H9 (cell line): ENCODE results near the gene LMLN. TPM values are rescaled to one million over a fixed set of nuclear protein-coding genes. Genes with fewer than 3 reads are reported as not detected.

Source experiments
- DNase-seq: peaks from one replicate; pipeline ENCODE4 v3.0.0-alpha.2; 2017
- H2AFZ ChIP-seq: one replicate; pipeline ENCODE4 v1.6.1; 2013; ENCODE audit warnings: mild to moderate bottlenecking, low read length, control low read depth, moderate library complexity
- H2AK5ac ChIP-seq: 2 replicates; pipeline ENCODE4 v1.6.1; 2013; ENCODE audit warnings: low read length, control low read depth, mixed read lengths; ENCODE audit not compliant: insufficient read length
- H2BK120ac ChIP-seq: one replicate; pipeline ENCODE4 v1.6.1; 2013; ENCODE audit warnings: low read depth, mild to moderate bottlenecking, low read length, control low read depth, inconsistent platforms; ENCODE audit not compliant: poor library complexity, severe bottlenecking
- H2BK12ac ChIP-seq: 2 replicates; pipeline ENCODE4 v1.6.1; 2013; ENCODE audit warnings: low read length, control low read depth, mixed read lengths, low read depth; ENCODE audit not compliant: insufficient read length
- H2BK15ac ChIP-seq: 2 replicates; pipeline ENCODE4 v1.6.1; 2013; ENCODE audit warnings: low read depth, low read length, control low read depth
- H2BK20ac ChIP-seq: one replicate; pipeline ENCODE4 v1.6.1; 2013; ENCODE audit warnings: low read depth, mild to moderate bottlenecking, low read length, control low read depth, inconsistent platforms; ENCODE audit not compliant: poor library complexity, severe bottlenecking
- H2BK5ac ChIP-seq: 2 replicates; pipeline ENCODE4 v1.6.1; 2013; ENCODE audit warnings: low read length, control low read depth, mixed read lengths; ENCODE audit not compliant: insufficient read length
- H3K14ac ChIP-seq: 2 replicates; pipeline ENCODE4 v1.6.1; 2013; ENCODE audit warnings: low read length, control low read depth; ENCODE audit not compliant: insufficient read depth
- H3K18ac ChIP-seq: 2 replicates; pipeline ENCODE4 v1.6.1; 2013; ENCODE audit warnings: low read depth, mild to moderate bottlenecking, mixed read lengths, low read length, control low read depth; ENCODE audit not compliant: insufficient read length
- H3K23ac ChIP-seq: 2 replicates; pipeline ENCODE4 v1.6.1; 2013; ENCODE audit warnings: low read length, control low read depth, mixed read lengths, low read depth; ENCODE audit not compliant: insufficient read length
- H3K23me2 ChIP-seq: 2 replicates; pipeline ENCODE4 v1.6.1; 2013; ENCODE audit warnings: low read depth, mild to moderate bottlenecking, mixed read lengths, low read length, control low read depth; ENCODE audit not compliant: insufficient read length, poor library complexity, severe bottlenecking
- H3K27ac ChIP-seq: 2 replicates; pipeline ENCODE4 v1.5.1; 2013; ENCODE audit warnings: low read length, control low read depth, mixed read lengths, low read depth; ENCODE audit not compliant: insufficient read length
- H3K27me3 ChIP-seq: 2 replicates; pipeline ENCODE4 v1.6.1; 2013; ENCODE audit warnings: low read length, control low read depth, inconsistent platforms; ENCODE audit not compliant: insufficient read depth
- H3K4ac ChIP-seq: 2 replicates; pipeline ENCODE4 v1.6.1; 2013; ENCODE audit warnings: low read depth, mild to moderate bottlenecking, control low read depth, inconsistent platforms, low read length, moderate library complexity
- H3K4me1 ChIP-seq: 2 replicates; pipeline ENCODE4 v1.6.1; 2013; ENCODE audit warnings: low read length, control low read depth, inconsistent platforms; ENCODE audit not compliant: insufficient read depth
- H3K4me2 ChIP-seq: 2 replicates; pipeline ENCODE4 v1.6.1; 2013; ENCODE audit warnings: low read length, control low read depth, mixed read lengths; ENCODE audit not compliant: insufficient read length, insufficient read depth
- H3K56ac ChIP-seq: 2 replicates; pipeline ENCODE4 v1.6.1; 2013; ENCODE audit warnings: low read depth, mild to moderate bottlenecking, mixed read lengths, low read length, control low read depth; ENCODE audit not compliant: insufficient read length
- H3K79me1 ChIP-seq: 2 replicates; pipeline ENCODE4 v1.6.1; 2013; ENCODE audit warnings: low read depth, mild to moderate bottlenecking, moderate library complexity, low read length, control low read depth, inconsistent platforms; ENCODE audit not compliant: insufficient read depth, poor library complexity, severe bottlenecking
- H3K79me2 ChIP-seq: 2 replicates; pipeline ENCODE4 v1.6.1; 2013; ENCODE audit warnings: low read length, control low read depth, inconsistent platforms; ENCODE audit not compliant: insufficient read depth
- H3K9ac ChIP-seq: 2 replicates; pipeline ENCODE4 v1.6.1; 2013; ENCODE audit warnings: low read length, control low read depth, mixed read lengths; ENCODE audit not compliant: insufficient read length; ENCODE audit errors: extremely low read depth
- H3K9me3 ChIP-seq: one replicate; pipeline ENCODE4 v1.6.1; 2013; ENCODE audit warnings: low read depth, low read length, inconsistent platforms; ENCODE audit not compliant: control insufficient read depth
- H3T11ph ChIP-seq: one replicate; pipeline ENCODE4 v1.6.1; 2013; ENCODE audit warnings: mild to moderate bottlenecking, low read length, control low read depth, inconsistent platforms
- H4K20me1 ChIP-seq: one replicate; pipeline ENCODE4 v1.6.1; 2013; ENCODE audit not compliant: control insufficient read depth, insufficient read length, insufficient read depth
- H4K5ac ChIP-seq: 2 replicates; pipeline ENCODE4 v1.6.1; 2013; ENCODE audit warnings: low read depth, mild to moderate bottlenecking, mixed read lengths, low read length, control low read depth; ENCODE audit not compliant: insufficient read length
- H4K8ac ChIP-seq: replicated peaks from 2 replicates; pipeline ENCODE4 v1.6.1; 2013; ENCODE audit warnings: low read length, control low read depth, mixed read lengths, low read depth; ENCODE audit not compliant: insufficient read length
- H4K91ac ChIP-seq: 2 replicates; pipeline ENCODE4 v1.6.1; 2013; ENCODE audit warnings: low read depth, mild to moderate bottlenecking, moderate library complexity, mixed read lengths, low read length, control low read depth; ENCODE audit not compliant: insufficient read length
- H3K27ac Mint-ChIP-seq, 3 experiments: 2 replicates in 2 of 3; 3 replicates in 1 of 3; pipeline ENCODE4 v1.8.0; 2020 to 2021; ENCODE audit warnings: mixed read lengths in 3 of 3, mild to moderate bottlenecking in 1 of 3, moderate library complexity in 1 of 3
- H3K27me3 Mint-ChIP-seq: 2 replicates; pipeline ENCODE4 v1.8.0; 2021; ENCODE audit warnings: low read depth, mild to moderate bottlenecking, moderate library complexity, mixed read lengths
- H3K36me3 Mint-ChIP-seq, 3 experiments: 2 replicates in 2 of 3; 3 replicates in 1 of 3; pipeline ENCODE4 v1.8.0; 2020 to 2021; ENCODE audit warnings: low read depth in 3 of 3, mixed read lengths in 3 of 3; ENCODE audit not compliant: insufficient read depth in 1 of 3
- H3K4me1 Mint-ChIP-seq, 2 experiments: 2 replicates each; pipeline ENCODE4 v1.8.0; 2020; ENCODE audit warnings: mixed read lengths in 2 of 2
- H3K4me3 Mint-ChIP-seq, 2 experiments: 2 replicates in 1 of 2; 3 replicates in 1 of 2; pipeline ENCODE4 v1.8.0; 2020 to 2021; ENCODE audit warnings: mild to moderate bottlenecking in 2 of 2, mixed read lengths in 2 of 2, moderate library complexity in 1 of 2
- H3K9me3 Mint-ChIP-seq, 2 experiments: 2 replicates in 1 of 2; 3 replicates in 1 of 2; pipeline ENCODE4 v1.8.0; 2020; ENCODE audit warnings: mild to moderate bottlenecking in 2 of 2, mixed read lengths in 2 of 2, moderate library complexity in 1 of 2
- WGBS: extraction: QIAGEN DNeasy Blood & Tissue Kit; methylation state at CpG from one replicate; pipeline ENCODE4 v1.1.7; 2013; ENCODE audit warnings: missing lambda C conversion rate, low lambda C conversion rate, mixed read lengths; ENCODE audit not compliant: insufficient read length; ENCODE audit errors: extremely low coverage; 5-methylcytosine and 5-hydroxymethylcytosine counted together
- total RNA-seq: library from RNA; stranded (reverse); gene quantifications from 2 replicates; pipeline ENCODE4 v1.2.1, GENCODE V29; 2021
- TF ChIP-seq, protein P1 (sequence below): fragments of 200-600 bp; sonication (generic); conservative IDR thresholded peaks from 3 replicates; pipeline ENCODE4 v1.8.0; 2021; ENCODE audit warnings: antibody characterized with exemption, mild to moderate bottlenecking

Gene LMLN
- total RNA-seq, 1 experiment from 2014 or later = 3.8 TPM

DNA sequence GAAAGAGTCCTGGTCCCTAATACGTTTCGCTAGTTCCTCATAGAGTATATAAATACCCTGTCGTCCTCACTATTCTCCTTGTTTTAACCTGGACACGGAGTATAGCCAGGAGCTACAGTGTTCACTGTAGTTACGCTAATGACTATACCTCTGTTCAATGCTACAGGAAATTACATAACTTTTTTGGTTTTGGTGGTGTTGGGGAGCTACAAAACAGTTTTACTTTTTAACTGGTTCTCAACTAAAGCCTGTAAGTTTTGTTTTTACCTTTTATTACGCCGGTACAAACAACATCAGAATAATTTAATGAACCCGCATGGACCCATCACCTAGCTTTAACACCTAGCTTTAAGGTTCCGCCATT lies 1.5 kb downstream of the LMLN start:
- H3K27me3 ChIP-seq = no peaks in the 10 kb centered on the region
- Mint-ChIP-seq H3K27ac (no peak overlapping the region), H3K4me3 (peak overlapping the region; percentile 19 to 47; a peak in 2 of 5 replicates), H3K36me3 (peaks cover 0 to 8% (median 6%) of the 10 kb centered on the region in 3 experiments; a peak in 4 of 7 replicates), H3K4me1 (peaks cover 18 to 27% of the 10 kb centered on the region in 2 experiments), H3K27me3 (peaks cover 13% of the 10 kb centered on the region), H3K9me3 (peaks cover 6% of the 10 kb centered on the region in 2 experiments; a peak in 4 of 5 replicates)
- H3K4me1 ChIP-seq = peaks cover 2% of the 10 kb centered on the region; the same call in 1 of the 2 replicates
- no peak overlapping the region for H3T11ph ChIP-seq
- H3K79me2 ChIP-seq = no peaks in the 10 kb centered on the region
- H3K23ac ChIP-seq = no peak overlapping the region
- H3K4ac ChIP-seq = no peak overlapping the region
- H3K18ac ChIP-seq = no peak overlapping the region
- H3K9me3 ChIP-seq = peaks cover 2% of the 10 kb centered on the region
- H3K79me1 ChIP-seq = no peaks in the 10 kb centered on the region
- no peak overlapping the region for H2AFZ ChIP-seq
- H3K14ac ChIP-seq = no peak overlapping the region
- H2BK12ac ChIP-seq = no peak overlapping the region
- no peak overlapping the region for H4K91ac ChIP-seq
- WGBS = no CpG with 5 or more reads among the region's 9 CpGs
- H2BK20ac ChIP-seq = no peak overlapping the region
- H2AK5ac ChIP-seq = no peak overlapping the region
- no peak overlapping the region for H2BK120ac ChIP-seq
- no peak overlapping the region for H3K4me2 ChIP-seq
- H3K23me2 ChIP-seq = peaks cover 7% of the 10 kb centered on the region
- TF ChIP-seq, protein P1, sequence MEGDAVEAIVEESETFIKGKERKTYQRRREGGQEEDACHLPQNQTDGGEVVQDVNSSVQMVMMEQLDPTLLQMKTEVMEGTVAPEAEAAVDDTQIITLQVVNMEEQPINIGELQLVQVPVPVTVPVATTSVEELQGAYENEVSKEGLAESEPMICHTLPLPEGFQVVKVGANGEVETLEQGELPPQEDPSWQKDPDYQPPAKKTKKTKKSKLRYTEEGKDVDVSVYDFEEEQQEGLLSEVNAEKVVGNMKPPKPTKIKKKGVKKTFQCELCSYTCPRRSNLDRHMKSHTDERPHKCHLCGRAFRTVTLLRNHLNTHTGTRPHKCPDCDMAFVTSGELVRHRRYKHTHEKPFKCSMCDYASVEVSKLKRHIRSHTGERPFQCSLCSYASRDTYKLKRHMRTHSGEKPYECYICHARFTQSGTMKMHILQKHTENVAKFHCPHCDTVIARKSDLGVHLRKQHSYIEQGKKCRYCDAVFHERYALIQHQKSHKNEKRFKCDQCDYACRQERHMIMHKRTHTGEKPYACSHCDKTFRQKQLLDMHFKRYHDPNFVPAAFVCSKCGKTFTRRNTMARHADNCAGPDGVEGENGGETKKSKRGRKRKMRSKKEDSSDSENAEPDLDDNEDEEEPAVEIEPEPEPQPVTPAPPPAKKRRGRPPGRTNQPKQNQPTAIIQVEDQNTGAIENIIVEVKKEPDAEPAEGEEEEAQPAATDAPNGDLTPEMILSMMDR = no peak
- H2BK5ac ChIP-seq = no peak overlapping the region
- H2BK15ac ChIP-seq = no peak overlapping the region
- H4K5ac ChIP-seq = no peak overlapping the region
- H4K8ac ChIP-seq = no peak overlapping the region
- no peak overlapping the region for H3K56ac ChIP-seq
- H3K9ac ChIP-seq = no peak overlapping the region
- no peak for DNase-seq
- no peaks in the 10 kb centered on the region for H4K20me1 ChIP-seq
- H3K27ac ChIP-seq = no peak overlapping the region
